ENCODE results near the gene TJAP1.

The TJAP1 gene

DNA sequence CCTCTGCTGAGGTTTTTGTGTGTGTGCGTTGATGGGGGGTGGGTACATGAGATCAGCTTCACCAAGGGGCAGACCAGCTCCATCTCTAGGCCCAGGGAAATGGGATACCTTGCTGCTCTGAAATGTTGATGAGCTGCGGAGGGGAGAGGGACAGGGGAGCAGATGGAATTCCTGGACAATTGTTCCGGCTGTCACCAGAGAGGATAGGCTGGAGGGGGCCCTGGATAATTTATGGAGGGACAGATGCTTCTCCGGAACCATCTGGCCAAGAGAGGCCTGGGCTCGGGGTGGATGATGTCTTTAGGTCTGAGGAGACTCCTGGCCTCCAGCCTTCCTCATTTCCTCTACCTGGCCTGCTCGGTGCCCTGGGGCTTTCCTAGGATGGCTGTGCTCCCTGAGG lies 1.9 kb upstream of the TJAP1 start:
- TF ChIP-seq EZH2 (IDR thresholded peaks at IDR 0.05; ENCODE audit: borderline replicate concordance, low read length), result no peak
- TF ChIP-seq, protein P1, sequence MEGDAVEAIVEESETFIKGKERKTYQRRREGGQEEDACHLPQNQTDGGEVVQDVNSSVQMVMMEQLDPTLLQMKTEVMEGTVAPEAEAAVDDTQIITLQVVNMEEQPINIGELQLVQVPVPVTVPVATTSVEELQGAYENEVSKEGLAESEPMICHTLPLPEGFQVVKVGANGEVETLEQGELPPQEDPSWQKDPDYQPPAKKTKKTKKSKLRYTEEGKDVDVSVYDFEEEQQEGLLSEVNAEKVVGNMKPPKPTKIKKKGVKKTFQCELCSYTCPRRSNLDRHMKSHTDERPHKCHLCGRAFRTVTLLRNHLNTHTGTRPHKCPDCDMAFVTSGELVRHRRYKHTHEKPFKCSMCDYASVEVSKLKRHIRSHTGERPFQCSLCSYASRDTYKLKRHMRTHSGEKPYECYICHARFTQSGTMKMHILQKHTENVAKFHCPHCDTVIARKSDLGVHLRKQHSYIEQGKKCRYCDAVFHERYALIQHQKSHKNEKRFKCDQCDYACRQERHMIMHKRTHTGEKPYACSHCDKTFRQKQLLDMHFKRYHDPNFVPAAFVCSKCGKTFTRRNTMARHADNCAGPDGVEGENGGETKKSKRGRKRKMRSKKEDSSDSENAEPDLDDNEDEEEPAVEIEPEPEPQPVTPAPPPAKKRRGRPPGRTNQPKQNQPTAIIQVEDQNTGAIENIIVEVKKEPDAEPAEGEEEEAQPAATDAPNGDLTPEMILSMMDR (IDR thresholded peaks at IDR 0.05; ENCODE audit: low read length), result no peak
- Histone ChIP-seq H3K4me1 (ENCODE audit: insufficient read depth, low read length, severe bottlenecking) (peaks cover 24% of the 10 kb centered on the region), H3K9ac (ENCODE audit: low read length) (no peak overlapping the region), H3K27me3 (ENCODE audit: insufficient read depth, low read length) (no peaks in the 10 kb centered on the region), H3K4me2 (ENCODE audit: low read length) (no peak overlapping the region), H3F3A (ENCODE audit: insufficient read depth, low read length) (no peaks in the 10 kb centered on the region), H4K20me1 (ENCODE audit: insufficient read depth, low read length) (no peaks in the 10 kb centered on the region), H2AFZ (ENCODE audit: low read length) (no peak overlapping the region), H3K9me3 (ENCODE audit: low read length) (no peaks in the 10 kb centered on the region), H3K27ac (ENCODE audit: low read depth, low read length, poor library complexity, severe bottlenecking) (no peak overlapping the region), H3K4me3 (ENCODE audit: low read depth, low read length, poor library complexity, severe bottlenecking) (no peak overlapping the region), H3K79me2 (ENCODE audit: insufficient read depth, low read length) (no peaks in the 10 kb centered on the region), H3K36me3 (ENCODE audit: insufficient read depth, low read length) (no peaks in the 10 kb centered on the region), H3K9me2 (ENCODE audit: low read depth, low read length) (no peaks in the 10 kb centered on the region)

DNA sequence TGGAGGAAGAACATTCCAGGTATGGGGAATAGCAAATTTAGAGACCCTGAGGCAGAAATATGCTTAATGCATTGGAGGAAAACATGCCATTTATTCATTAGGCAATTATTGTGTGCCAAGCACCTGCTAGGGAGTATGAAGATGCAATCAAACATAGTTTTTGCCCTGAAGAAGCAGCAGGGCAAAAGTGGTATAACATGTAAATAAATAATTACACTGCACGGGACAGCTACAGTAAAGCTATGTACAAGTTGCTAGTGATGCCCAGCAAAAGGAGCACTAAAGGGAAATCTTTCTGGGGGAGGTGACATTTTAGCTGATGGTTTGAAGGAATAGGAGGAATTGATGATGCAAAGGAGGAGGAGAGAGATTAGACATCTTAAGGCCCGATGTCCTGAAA lies 624 bp upstream of the TJAP1 start:
- Histone ChIP-seq H3K36me3 (ENCODE audit: insufficient read depth, low read length) (no peaks in the 10 kb centered on the region), H3K4me2 (ENCODE audit: low read length) (peak overlapping the region; percentile 87), H3K79me2 (ENCODE audit: insufficient read depth, low read length) (no peaks in the 10 kb centered on the region), H3K4me1 (ENCODE audit: insufficient read depth, low read length, severe bottlenecking) (peaks cover 36% of the 10 kb centered on the region), H3K4me3 (ENCODE audit: low read depth, low read length, poor library complexity, severe bottlenecking) (peak overlapping the region; percentile 72), H4K20me1 (ENCODE audit: insufficient read depth, low read length) (no peaks in the 10 kb centered on the region), H3K9ac (ENCODE audit: low read length) (peak overlapping the region; percentile 41), H3K9me2 (ENCODE audit: low read depth, low read length) (no peaks in the 10 kb centered on the region), H3K27me3 (ENCODE audit: insufficient read depth, low read length) (no peaks in the 10 kb centered on the region), H3F3A (ENCODE audit: insufficient read depth, low read length) (no peaks in the 10 kb centered on the region), H2AFZ (ENCODE audit: low read length) (peak overlapping the region; percentile 50), H3K9me3 (ENCODE audit: low read length) (no peaks in the 10 kb centered on the region), H3K27ac (ENCODE audit: low read depth, low read length, poor library complexity, severe bottlenecking) (no peak overlapping the region)
- no peak for TF ChIP-seq EZH2 (IDR thresholded peaks at IDR 0.05; ENCODE audit: borderline replicate concordance, low read length)
- TF ChIP-seq, protein P1 (IDR thresholded peaks at IDR 0.05; ENCODE audit: low read length), result no peak

DNA sequence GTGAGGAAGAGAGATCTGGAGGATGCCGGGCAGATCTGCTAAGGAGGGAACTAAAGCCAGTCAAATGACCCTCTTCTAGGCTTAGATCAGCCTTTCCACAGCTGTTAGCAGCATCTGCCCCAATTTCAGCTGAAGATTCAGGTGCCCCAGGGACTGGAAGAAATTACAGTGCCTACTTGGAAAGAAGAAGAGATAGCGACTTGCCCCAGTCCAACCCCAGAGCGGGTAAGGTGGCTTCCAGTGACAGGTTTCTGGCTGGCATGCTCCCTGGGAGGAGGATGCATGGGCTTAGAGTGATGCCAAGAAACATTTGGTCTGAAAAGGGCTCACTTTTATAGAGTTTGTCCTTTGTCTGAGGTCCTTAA lies 620 bp downstream of the TJAP1 start:
- no peak for TF ChIP-seq EZH2 (IDR thresholded peaks at IDR 0.05; ENCODE audit: borderline replicate concordance, low read length)
- TF ChIP-seq, protein P1 (IDR thresholded peaks at IDR 0.05; ENCODE audit: low read length), result no peak
- Histone ChIP-seq H3K9ac (ENCODE audit: low read length) (peak overlapping the region; percentile 71), H3F3A (ENCODE audit: insufficient read depth, low read length) (no peaks in the 10 kb centered on the region), H3K36me3 (ENCODE audit: insufficient read depth, low read length) (no peaks in the 10 kb centered on the region), H3K4me1 (ENCODE audit: insufficient read depth, low read length, severe bottlenecking) (peaks cover 42% of the 10 kb centered on the region), H4K20me1 (ENCODE audit: insufficient read depth, low read length) (no peaks in the 10 kb centered on the region), H3K27me3 (ENCODE audit: insufficient read depth, low read length) (no peaks in the 10 kb centered on the region), H2AFZ (ENCODE audit: low read length) (no peak overlapping the region), H3K4me2 (ENCODE audit: low read length) (peak overlapping the region; percentile 87), H3K27ac (ENCODE audit: low read depth, low read length, poor library complexity, severe bottlenecking) (peak overlapping the region; percentile 29), H3K4me3 (ENCODE audit: low read depth, low read length, poor library complexity, severe bottlenecking) (peak overlapping the region; percentile 72), H3K9me3 (ENCODE audit: low read length) (no peaks in the 10 kb centered on the region), H3K79me2 (ENCODE audit: insufficient read depth, low read length) (no peaks in the 10 kb centered on the region), H3K9me2 (ENCODE audit: low read depth, low read length) (no peaks in the 10 kb centered on the region)

All from OCI-LY1 (cell line).